HTERT RPE-1 (cell line): Measurements from ENCODE around the gene CATSPER2.
"Not testable (repeated sequence)": the region's sequence is repeated elsewhere in the genome, so short reads cannot be mapped to it uniquely, and the experiment has no call there.

Source experiments
- in situ Hi-C: fragments of 300-500 bp; cut with MboI; formaldehyde crosslinking; loops from 4 replicates; pipeline ENCODE4 v1.14.3; 2020; ENCODE audit warnings: low sequenced_read_pairs

Gene CATSPER2

DNA sequence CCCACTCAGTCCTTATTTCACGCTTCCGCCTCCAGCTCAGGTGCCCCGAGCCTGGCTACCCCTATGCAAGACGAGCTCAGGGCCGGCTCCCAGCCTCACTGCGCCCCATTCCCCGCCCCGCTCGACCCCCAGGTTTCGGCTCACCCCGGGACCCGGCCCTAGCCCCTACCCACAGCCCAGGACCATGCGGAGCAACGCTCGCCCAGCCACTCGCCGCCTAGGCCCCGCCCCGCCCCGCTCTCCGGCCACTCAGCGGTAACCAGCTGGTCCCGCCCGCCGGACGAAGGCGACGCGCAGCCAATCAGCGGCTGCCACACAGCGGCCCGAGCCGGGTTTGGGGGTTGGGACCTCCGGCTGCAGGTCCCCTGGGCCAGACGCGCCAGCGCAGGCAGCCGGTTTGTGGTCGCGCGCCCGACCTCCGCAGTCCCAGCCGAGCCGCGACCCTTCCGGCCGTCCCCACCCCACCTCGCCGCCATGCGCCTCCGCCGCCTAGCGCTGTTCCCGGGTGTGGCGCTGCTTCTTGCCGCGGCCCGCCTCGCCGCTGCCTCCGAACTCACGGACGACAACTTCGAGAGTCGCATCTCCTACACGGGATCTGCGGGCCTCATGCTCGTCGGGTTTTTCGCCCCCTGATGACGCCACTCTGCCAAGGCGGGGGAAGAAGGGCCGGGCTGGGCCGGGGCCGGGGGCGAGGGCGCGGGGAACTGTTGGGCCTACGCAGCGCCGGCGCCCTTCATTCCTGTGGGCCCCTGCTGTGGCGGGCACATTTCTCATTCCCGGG lies at the start of gene CATSPER2:
Gene CATSPER2, minus strand, starts transcription at position 196 of the 781 bp plus-strand sequence. CDS start 783 bp downstream, outside the sequence.
- in situ Hi-C loops: no loop called here

DNA sequence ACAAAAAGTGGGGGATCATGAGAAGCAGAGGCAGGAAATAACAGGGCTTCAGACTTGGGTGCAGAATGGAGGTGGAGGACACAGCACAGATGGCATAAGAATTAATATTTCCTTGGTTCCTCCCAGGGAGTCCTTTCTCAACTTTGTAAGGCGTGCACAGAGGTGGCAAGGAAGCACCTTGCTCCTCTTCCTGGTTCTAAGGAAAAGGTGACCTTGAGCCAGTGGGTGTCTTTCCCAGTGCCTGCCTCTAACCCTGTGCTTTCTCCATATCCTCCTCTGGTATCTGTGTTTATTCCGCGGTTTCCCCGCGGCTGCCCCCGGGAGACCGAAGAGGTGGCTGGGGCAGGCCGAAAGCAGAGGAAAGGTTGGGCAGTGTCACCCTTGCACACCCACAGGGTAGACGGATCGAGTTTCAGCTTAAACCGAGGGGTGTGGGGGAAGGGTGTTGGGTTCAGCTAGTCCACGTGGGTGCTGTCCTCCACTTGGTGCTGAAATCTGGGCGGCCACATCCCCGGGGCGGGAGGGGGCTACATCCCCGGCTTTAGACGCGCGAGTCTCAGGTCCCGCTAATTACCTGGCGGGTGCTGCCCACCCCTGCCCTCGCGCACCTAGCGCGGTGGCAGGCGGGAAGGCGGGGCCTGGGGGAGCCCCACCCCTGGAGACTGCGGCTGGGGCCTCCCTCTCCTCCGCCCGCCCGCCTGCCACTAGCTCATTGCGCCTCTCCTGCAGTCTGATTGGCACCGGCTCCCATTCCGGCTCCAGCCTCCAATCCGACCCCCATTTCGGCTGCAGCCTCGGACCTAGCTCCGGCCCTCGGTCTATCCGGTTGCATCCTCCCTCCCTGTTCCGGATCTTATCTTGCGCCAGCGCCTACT lies 44.7 kb upstream of the CATSPER2 start, which contains the start of gene CKMT1A:
Gene CKMT1A, plus strand, starts transcription at position 712 of the 875 bp plus-strand sequence. CDS start 192 bp downstream, outside the sequence.
- in situ Hi-C loops: not testable (repeated sequence)

DNA sequence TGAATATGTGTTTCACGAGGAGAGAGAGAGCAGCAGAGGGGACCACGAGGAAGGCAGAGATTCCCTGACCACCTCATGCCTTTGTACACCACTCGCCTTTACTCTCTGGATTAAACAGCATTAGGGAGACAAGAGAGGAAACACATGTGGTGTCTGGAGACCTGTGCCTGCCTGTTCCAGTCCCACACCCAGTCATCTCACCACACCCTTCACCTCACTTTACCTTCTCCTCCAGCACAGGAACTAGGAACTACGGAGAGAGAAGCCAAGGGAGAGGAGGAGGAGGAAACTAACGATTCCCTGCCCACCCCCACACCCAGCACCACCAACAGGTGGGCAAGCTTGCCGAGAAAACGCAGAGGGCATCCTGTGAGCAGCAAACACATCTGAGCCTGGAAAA lies 44.0 kb upstream of the CATSPER2 start:
- in situ Hi-C loops: not testable (repeated sequence)

DNA sequence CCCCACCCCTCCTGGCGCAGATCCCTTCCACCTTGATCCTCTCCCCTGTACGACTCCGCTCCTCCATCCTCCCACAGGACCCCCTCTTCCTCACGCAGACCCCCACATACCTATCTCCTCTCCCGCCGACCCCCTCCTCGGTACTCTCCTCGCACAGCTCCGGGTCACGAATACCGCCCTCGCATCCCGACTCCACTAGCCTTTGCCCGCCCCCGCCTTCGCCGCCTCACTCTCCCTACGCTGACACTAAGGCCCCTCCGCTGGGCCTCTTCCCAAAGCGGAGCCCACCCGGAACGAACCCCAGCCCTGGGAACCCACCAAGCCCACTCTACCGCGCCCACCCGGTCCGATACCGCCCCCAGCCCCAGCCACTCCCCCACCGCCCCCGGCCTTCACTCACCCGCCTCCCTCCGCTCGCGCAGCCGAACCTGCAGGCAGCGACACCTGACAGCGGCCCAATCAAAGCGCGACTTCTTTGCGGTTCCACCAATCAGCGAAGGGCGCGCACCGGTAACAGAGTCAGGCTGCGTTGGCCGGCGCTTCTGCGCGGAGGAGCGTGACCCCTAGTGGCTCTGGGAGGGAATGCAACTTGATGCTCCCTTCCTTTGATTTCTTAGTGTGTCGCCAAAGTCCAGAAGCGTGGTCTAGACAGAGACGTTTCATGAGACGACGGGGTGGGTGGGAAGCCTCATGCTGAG lies 41.1 kb upstream of the CATSPER2 start:
- in situ Hi-C loops: not testable (repeated sequence)

DNA sequence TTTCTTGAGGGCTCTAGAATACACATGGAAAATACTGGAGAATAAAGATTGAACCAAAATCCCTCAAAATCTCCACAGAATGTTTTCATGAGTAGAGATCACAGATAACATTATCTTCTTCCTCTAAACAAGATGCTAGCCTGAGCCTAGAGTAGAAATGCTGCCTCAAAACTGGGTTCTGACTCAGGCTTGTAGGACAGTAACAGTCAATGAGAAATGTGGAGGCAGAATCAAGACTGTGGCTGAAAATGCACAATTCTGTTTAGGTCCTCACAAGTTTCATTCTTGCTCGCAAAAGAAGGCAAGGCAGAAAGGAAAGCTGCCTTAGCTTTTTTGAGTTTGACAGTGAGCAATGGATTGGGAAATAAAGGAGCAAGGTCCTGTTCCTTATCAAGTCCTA lies 25.5 kb upstream of the CATSPER2 start:
- in situ Hi-C loops: not testable (repeated sequence)

DNA sequence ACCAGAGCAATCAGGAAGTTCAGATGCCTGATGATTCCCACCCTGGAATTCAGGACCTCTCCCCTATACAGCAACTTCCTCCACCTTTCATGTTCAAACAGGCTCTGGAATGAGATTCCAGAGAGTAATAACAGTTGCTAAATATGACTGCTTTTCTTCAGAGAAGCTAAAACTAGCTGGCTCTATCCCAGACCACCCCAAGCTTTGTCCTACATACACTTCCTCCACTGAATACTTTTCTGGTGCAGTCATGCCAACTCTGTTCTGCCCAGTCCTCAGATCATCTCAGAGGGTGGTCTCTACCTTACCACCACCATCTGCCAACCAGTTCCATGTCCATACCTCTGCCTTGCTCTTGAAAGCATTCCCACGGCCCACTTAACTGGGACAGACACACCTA lies 17.5 kb upstream of the CATSPER2 start:
- in situ Hi-C loops: not testable (repeated sequence)

DNA sequence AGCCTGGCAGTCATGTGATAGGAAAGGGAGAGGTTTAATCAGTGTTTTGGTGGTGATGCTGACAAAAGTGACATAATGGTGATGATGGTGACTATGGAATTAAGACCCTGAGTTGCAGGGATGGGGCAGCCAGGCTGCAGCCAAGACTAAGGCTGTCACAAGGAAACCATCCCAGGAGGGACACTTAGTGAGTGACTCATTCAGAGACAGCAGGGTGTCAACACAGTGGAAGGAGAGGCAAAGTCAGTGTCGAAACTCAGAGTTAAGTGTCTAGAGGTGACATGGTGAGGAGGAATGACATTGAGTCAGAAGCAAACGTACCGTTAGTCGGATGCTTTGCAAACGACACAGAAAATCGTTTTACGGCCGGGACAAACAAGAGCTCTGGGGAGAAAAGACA lies 14.7 kb upstream of the CATSPER2 start:
- in situ Hi-C loops: not testable (repeated sequence)

DNA sequence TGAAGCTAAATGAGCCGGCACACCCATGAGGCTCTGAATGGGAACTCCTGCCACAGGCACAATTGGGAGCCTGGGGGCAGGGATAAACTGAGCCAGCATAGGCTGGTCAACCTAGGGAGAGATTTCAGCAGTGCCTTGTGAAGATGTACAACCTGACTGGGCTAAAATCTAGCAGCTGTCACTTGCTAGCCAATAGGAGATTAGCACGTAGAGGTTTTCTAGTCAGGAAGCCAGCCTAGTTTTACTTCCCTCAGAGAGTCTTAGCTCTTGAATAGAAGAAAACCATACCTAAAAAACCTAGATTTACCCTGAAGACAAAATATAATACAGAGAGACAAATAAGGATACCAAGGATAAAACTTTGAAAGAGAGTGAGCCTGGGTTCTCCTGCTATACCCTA lies 13.6 kb upstream of the CATSPER2 start:
- in situ Hi-C loops: not testable (repeated sequence)

DNA sequence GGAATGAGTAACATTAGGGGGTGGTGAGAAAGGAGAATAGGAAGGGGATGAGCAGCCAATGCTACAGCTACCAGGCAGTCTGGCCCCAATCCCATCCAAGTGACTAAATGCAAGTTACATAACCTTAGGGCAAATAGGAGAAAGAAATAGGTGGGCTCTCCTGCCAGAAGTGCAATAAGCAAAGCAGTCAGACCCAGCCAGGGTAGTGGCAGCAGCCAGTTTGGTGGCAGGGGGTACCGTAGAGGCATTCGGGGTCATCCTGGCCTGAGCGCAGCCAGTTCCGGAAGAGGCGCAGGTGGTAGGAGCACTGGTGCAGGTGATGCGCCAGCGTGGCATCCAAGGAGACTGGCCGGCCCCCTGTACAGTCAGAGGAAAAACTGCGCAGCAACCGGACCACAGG lies 11.1 kb upstream of the CATSPER2 start:
- in situ Hi-C loops: not testable (repeated sequence)

DNA sequence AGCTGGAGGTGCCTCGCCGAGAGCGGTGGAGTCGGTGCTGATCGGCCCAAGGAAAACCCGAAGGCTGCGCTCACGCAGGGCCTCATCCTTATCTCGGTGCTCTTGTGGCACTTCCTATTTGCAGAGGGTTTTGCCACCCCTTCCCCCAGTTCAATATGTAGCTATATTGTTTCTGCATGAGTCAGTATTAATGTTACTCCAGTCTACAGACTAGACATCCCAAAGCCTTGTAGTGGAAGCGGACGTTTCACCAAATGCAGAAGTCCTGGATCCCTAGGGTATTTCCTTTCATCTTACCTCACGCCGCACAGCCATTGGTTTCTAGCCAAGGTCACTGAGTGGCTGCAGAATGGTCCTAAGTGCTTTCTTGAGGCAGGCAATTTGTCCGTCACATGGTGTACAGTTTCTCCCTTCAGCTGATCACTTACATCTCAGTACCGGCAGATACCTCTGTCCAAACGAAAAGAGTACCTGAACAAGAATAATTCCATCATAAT lies 834 bp upstream of the CATSPER2 start:
- in situ Hi-C loops: not testable (repeated sequence)

DNA sequence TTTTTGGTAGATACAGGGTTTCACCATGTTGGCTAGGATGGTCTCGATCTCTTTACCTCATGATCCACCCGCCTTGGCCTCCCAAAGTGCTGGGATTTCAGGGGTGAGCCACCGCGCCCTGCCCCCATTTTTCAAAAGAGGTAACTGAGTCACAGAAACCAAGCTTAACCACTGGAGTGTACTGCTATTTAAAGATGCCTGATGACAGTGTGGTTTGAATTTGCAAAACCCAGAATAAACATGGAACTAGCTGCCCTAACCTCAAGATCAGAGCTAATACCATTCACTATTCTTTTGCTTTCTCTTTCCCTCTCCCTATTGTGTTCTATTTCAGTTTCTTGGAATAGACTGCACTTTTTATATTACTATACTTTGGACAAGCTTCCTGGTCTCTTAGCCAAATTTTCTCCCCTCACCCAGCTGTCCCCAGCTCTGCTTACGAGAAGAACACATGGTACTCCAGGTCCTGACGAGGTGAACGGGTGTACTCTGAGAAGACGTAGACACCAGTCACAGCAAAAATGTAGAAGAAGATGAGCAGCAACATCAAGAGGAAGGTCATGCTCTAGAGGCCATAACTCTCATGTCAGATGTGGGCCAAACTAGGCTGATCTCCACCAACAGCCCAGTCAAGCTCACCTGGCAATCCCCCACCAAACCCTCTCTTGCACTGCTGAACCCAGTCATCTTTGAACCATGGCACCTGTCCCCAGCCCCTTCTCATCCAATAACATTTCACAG lies 10.0 kb downstream of the CATSPER2 start:
- in situ Hi-C loops: not testable (repeated sequence)

DNA sequence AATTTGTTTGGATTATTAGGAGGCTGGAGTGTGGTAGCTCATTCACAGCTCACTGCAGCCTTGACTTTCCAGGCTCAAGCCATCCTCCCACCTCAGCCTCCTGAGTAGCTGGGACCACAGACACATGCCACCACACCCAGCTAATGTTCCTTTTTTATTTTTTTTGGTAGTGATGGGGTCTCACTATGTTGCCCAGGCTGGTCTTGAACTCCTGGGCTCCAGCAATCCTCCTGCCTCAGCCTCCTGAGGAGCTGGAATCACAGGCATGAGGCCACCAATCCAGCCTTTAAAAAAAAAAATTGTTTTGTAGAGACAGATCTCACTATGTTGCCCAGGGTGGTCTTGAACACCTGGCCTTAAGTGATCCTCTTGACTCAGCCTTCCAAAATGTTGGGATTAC lies 21.7 kb downstream of the CATSPER2 start:
- in situ Hi-C loops: not testable (repeated sequence)

DNA sequence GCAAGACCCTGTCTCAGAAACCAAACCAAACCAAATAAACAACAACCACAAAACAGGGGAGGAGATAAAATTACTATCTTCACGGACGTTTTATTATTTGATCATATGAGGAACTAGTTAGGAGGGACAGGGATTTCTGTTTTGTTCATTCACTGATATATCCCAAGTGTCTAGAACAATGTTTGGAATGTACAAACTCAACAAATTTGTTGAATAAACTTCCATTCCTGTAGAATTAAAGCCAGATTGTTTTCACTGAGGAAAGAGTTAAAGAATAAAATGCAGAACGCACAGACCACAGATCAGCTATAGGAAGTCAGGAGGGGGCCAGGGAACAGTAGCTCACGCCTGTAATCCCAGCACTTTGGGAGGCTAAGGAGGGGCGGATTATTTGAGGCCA lies 23.5 kb downstream of the CATSPER2 start:
- in situ Hi-C loops: no loop called here

DNA sequence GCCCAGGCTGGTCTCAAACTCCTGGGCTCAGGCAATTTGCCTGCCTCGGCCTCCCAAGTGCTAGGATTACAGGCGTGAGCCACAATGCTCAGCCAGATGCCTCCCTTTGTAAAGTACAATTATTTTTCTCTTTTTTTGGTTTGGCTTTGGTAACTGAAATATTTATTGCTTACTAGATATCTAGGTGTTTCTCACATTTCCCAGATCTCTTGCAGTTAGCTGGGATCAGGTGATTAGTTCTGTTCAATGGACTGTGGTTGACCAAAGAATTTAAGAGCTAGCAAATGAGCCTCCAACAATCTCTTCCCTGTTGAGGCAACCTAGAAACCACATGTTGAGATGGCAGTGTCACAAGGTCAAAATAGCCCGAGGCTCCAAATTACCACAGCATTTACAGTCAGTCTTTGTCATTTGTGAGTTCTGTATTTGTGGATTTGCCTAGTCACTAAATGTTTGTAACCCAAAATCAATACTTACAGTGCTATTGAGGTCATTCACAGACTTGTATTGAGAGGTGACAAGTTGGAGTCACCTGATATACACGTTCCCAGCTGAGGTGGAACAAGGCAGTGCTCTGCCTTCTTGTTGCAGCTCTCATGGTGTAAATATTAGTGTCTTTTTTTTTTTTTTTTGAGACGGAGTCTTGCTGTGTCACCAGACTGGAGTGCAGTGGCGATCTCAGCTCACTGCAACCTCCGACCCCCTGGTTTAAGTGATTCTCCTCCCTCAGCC lies 26.4 kb downstream of the CATSPER2 start:
- in situ Hi-C loops: not testable (repeated sequence)

DNA sequence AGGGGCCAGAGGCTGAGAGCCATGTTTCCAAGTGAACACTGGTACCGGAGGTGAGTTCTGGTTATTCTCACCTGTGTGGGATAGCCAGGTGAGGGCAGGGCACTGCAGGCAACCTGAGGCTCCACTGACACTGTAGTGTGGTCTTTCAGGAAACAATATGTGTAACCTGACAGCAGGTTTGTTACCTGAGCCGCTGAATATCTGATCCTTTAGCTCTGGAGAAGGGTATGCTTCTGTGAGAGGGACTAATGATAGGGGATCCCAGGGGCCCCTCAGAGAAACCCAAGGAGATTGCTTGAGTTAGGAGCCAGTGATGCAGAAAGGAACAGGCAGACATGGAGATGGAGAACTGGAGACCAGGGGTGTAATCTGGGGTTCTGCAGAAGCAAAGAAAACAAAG lies 29.9 kb downstream of the CATSPER2 start, which contains the start of gene STRC:
Gene STRC, minus strand, starts transcription at position 101 of the 400 bp plus-strand sequence. Its CDS starts 78 bp downstream, at position 23.
- in situ Hi-C loops: not testable (repeated sequence)

DNA sequence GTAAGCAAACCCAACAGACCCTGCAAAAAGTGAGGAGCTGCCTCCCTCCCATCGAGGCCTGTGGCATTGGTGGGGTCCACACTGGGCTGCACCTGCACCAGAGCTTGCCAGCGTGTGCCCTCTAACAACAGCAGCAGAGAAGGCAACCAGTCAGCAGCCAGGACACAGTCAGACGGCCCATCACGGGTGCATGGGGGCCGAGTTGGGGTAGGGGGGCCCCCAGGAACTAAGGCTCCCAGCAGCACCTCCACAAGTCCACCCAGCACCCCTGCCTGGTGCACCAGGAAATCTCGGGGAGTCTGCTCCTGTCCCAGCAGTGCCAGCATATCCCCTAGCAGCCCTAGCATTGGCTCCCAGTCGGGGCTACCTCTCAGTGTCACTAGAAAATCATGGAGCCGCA lies 30.9 kb downstream of the CATSPER2 start:
- in situ Hi-C loops: not testable (repeated sequence)

DNA sequence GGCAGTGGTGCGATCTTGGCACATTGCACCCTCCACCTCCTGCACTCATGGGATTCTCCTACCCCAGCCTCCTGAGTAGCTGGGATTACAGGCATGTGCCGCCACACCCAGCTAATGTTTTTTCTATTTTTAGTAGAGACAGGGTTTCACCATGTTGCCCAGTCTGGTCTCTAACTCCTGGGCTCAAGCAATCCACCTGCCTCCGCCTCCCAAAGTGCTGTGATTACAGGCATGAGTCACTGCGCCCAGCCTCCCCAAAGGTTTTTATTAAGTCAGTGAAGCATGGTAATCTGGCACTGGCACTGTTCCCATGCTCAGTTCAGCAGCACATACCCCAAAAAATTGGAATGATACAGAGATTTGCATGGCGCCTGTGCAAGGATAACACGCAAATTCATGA lies 46.4 kb downstream of the CATSPER2 start:
- in situ Hi-C loops: not testable (repeated sequence)

DNA sequence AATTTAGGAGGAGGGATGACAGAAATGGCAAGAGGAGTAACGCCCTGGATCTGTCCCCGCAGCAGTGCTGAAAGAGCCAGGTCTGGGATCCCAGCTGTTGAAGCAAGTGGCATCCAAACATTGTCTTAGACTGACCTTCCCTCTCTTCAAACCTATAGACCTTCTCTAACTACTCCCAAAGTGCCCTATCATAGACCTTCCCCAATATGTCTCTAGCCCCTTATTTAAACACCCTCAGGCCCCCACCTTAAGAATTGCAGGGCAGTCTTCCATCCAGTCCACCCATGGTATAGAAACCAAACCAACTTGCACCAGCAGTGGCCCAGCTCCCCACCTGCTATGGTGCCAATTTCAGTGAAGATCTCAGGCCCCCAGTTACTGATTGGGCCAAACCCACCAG lies 48.4 kb downstream of the CATSPER2 start:
- in situ Hi-C loops: not testable (repeated sequence)

DNA sequence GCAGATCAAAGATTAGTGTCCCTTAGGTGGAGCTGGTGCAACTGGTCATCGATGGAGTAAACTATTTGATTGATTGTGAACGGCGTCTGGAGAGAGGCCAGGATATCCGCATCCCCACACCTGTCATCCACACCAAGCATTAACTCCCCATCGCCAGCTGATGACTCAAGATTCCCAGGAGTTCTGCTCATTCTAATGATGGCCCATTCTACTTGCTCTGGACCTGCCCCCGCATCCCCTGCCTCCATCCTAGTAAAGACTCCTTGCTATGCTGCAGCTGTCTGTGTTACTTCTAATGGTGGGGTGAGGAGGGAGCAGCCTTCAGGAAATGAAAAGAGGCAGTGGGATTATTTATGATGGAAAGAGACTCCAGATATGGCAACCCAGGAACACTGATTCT lies 49.5 kb downstream of the CATSPER2 start:
- in situ Hi-C loops: not testable (repeated sequence)
